HG02870 (cell line): ENCODE measurements around the gene CCDC93.

Source experiments
- ATAC-seq: cut with Tn5 transposase; IDR thresholded peaks from one replicate; pipeline ENCODE4 v1.9.1; 2021; ENCODE audit warnings: mild to moderate bottlenecking, moderate library complexity; ENCODE audit not compliant: unreplicated experiment

CCDC93 gene

GRCh38 chr2:117997872-117998454 lies 15.9 kb downstream of the CCDC93 start:
- ATAC-seq: no peak

GRCh38 chr2:117996525-117996924 lies 17.3 kb downstream of the CCDC93 start:
- no peak for ATAC-seq

GRCh38 chr2:117994729-117995128 lies 19.1 kb downstream of the CCDC93 start:
- ATAC-seq: no peak

- no peak for ATAC-seq
Measured at GRCh38 chr2:117989854-117990438, 23.9 kb downstream of the CCDC93 start.

GRCh38 chr2:117987121-117987520 lies 26.7 kb downstream of the CCDC93 start:
- ATAC-seq: no peak

- no peak for ATAC-seq
Measured at GRCh38 chr2:117985092-117985491, 28.8 kb downstream of the CCDC93 start.

GRCh38 chr2:117984208-117984607 lies 29.7 kb downstream of the CCDC93 start:
- ATAC-seq: no peak

GRCh38 chr2:117983040-117983439 lies 30.8 kb downstream of the CCDC93 start:
- ATAC-seq: no peak

GRCh38 chr2:117982376-117983033 lies 31.4 kb downstream of the CCDC93 start:
- no peak for ATAC-seq

GRCh38 chr2:117981810-117982209 lies 32.1 kb downstream of the CCDC93 start:
- ATAC-seq: no peak

- no peak for ATAC-seq
Measured at GRCh38 chr2:117980783-117981676, 32.8 kb downstream of the CCDC93 start.

GRCh38 chr2:117979911-117980701 lies 33.8 kb downstream of the CCDC93 start:
- ATAC-seq: no peak

- ATAC-seq: no peak
Measured at GRCh38 chr2:117977696-117978095, 36.2 kb downstream of the CCDC93 start.

- ATAC-seq: no peak
Measured at GRCh38 chr2:117976581-117976980, 37.3 kb downstream of the CCDC93 start.

GRCh38 chr2:117973498-117974082 lies 40.3 kb downstream of the CCDC93 start:
- no peak for ATAC-seq

GRCh38 chr2:117972476-117973123 lies 41.3 kb downstream of the CCDC93 start:
- no peak for ATAC-seq

GRCh38 chr2:117968722-117969121 lies 45.1 kb downstream of the CCDC93 start:
- no peak for ATAC-seq

GRCh38 chr2:117967977-117968718 lies 45.7 kb downstream of the CCDC93 start:
- ATAC-seq: peak; percentile 47

GRCh38 chr2:117963446-117963845 lies 50.4 kb downstream of the CCDC93 start:
- ATAC-seq: no peak
